Posterior cingulate gyrus (tissue), 11 donors: ENCODE data around the gene BCAN.

Experiments
- DNase-seq, 10 donors: peaks; one replicate each; pipeline versions ENCODE4 v3.0.0 to v3.0.0-alpha.2; 2020 to 2021; ENCODE audit warnings: mixed read lengths in 3 of 10
- intact Hi-C: fragments of 100-400 bp; cut with DNase I; formaldehyde crosslinking; loops from one replicate; pipeline ENCODE4 v1.15.1; 2023

Gene BCAN

GRCh38 chr1:156671804-156672203, 29.9 kb downstream of the BCAN start:
- DNase-seq = no peak
- intact Hi-C loops = no loop called here

DNA sequence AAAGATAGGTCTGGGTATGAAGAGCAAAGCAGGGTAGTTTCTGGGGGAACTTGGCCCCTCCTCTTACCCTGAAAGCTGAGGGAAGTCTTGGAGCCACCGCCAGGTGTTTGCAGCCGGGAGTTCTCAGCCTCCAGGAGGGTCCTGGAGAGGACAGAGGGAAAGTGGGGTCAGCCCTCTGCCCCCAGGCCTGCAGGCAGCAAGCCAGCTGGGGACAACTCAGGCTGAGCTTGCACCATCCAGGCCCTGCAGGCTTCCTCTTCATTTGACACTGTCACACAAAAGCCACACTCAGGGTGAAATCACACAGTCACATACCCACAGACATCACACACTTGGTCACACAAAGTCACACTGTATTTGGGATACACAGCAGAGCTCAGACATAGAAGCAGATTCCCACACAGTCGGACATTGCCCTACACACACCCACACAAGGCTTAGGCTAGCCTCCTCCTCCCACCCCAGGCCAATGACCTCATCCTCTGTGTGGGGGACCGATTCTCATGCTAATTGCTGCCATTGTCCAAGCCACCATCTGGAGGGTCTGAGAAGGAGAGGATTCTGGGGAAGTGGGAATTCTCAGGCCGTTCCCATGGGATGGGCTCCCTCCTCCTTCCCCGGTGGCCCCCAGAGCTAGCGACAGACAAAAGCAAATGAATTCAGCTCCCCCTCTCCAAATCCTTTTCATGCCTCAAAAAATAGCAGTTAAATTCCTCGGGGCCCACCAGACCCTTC, 31.6 kb downstream of the BCAN start:
- intact Hi-C loops = no loop called here
- peak in 2 of 10 donors; percentile 46 to 49 for DNase-seq

- no peak for DNase-seq
- intact Hi-C loops = loop anchor here (5.0 kb wide), 1 partner anchor 48 kb away; no protein-coding TSS in a partner anchor
Measured at GRCh38 chr1:156675210-156676113, 33.5 kb downstream of the BCAN start.

DNA sequence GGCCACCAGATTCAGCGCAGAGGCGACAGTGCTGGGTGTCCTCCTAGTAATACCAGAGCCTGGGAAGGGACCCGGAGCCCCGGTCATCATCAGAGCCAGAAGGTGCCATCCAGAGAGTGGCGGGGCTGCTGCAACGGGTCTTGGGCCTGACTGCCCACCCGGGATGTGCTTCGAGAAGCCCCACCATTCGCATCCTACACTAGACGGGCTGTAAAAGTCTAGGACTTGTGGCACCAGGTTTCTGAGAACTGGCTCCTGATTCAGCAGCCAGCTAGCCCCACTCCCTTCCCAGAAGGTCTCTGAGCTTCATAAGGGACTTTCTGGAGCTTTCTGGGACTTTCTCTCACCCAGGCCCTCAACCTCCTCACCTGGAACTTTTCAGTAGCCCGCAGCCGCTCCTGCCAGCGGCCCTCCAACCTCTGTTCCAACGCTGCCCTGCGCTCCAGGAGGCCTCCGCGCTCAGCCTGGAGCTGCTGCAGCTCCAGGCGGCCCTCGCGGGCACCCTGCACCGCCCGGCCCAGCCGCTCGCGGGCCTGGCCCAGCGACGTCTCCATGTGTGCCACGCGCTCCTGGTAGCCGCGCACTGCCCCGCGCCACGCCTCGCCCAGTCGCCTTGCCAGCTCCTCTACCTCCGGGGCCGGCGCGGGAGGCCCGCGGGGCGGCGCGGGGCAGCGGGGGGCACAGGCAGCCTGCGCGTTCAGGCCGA, 34.4 kb downstream of the BCAN start:
- DNase-seq = no peak
- intact Hi-C loops = loop anchor here (5.0 kb wide), 1 partner anchor 49 kb away; no protein-coding TSS in a partner anchor

DNA sequence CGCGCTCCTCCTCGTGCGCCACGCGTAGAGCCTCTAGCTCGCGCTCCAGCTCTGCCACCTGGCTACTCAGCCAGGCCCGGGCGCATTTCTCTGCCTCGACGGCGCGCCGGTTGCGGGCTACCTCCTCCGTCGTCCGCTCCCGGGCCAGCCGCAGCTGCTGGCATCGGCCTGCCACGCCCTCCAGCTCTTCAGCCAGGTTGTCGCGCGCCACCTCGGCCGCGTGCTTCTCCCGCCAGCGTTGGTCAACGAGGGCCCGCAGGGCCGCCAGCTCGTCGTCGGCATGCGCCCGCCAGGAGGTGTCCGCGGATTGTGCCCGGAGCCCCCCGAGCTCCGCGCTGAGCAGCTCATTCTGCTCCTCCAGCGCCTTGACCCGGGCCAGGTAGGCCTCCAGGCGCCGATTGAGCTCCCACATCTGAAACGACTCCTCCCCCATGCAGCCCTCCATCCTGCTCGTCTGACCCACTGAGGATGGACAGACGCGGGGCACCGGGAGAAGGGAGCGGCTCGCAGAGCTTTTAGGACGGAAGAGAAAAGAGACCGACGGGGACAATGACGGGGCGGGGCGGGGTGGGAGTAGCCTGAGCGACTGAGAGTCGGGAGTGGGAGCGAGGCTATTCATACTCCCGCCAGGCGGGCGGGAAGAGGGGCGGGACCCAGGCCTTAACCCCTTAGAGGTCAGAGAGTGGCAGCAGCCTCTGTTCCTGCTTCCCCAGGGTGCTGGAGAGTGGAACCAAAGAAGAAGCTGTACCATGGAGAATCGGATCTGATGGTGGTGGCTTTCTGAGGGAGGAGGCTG, 35.1 kb downstream of the BCAN start, which contains the start of gene NES:
Gene NES, minus strand, starts transcription at position 588 of the 796 bp plus-strand sequence. Its CDS starts 143 bp downstream, at position 445.
- intact Hi-C loops = loop anchor here (5.0 kb wide), 1 partner anchor 50 kb away; no protein-coding TSS in a partner anchor
- peak in 6 of 10 donors; percentile 41 to 92 (median 56) for DNase-seq

GRCh38 chr1:156677616-156678596, 36.0 kb downstream of the BCAN start:
- intact Hi-C loops = loop anchor here (1.0 to 5.0 kb wide), 2 partner anchors 18 to 51 kb away; no protein-coding TSS in a partner anchor
- peak in 9 of 10 donors; percentile 45 to 97 (median 74) for DNase-seq

DNA sequence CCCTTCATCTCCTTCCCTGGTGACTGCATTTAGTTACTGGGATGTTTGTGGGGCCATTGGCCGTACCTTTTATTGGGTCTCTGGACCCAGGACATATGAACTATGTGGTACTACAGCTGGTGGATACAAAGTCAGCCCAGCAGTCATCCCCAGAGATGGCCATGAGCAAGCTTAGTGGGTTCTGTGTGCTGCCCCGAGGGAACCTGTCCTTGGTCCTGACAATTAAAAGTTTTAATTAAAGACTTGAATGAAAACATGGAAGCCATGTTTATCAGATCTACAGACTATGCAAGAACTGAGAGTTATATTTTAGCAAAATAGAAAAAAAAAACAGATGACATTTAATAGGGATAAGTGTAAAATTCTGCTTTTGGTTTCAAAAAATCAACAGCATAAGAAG, 38.1 kb downstream of the BCAN start:
- no peak for DNase-seq
- intact Hi-C loops = no loop called here

DNA sequence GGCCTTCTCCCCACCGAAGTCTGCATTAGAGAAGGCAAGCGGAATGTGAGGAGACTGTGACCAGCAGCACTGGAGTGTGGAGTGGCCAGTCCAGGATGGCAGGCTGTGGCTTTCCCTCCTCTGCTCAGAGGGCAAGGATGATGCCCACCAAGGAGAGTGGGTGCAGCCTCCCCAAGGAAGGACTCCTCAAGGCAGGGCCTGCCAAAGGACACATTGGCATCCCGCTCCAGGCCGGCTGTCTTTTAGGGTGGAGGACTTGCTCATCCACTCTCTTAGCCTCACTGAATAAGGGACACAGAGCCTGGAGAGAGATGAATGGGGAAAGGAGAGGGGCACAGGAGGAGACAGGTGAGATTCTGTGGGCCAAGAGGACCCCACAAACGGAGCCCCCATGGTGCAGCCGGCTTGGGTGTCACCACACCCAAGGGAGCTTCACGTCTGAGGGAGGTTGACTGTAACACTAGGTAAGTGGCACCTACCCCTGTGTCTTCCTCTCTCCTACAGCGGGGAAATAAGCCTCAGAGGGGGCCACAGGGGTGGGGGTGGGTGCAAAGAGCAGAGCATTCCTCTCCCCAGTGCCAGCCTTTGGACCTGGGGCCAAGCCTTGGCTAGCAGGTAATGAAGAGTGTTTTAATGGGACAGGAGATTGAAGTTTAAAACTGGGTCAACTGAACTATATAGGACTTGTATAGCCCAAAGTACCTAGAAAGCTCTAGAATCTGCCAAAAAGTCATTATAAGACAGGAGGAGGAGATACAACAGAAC, 39.5 kb downstream of the BCAN start:
- no peak for DNase-seq
- intact Hi-C loops = no loop called here

GRCh38 chr1:156682166-156682890, 40.4 kb downstream of the BCAN start:
- intact Hi-C loops = no loop called here

DNA sequence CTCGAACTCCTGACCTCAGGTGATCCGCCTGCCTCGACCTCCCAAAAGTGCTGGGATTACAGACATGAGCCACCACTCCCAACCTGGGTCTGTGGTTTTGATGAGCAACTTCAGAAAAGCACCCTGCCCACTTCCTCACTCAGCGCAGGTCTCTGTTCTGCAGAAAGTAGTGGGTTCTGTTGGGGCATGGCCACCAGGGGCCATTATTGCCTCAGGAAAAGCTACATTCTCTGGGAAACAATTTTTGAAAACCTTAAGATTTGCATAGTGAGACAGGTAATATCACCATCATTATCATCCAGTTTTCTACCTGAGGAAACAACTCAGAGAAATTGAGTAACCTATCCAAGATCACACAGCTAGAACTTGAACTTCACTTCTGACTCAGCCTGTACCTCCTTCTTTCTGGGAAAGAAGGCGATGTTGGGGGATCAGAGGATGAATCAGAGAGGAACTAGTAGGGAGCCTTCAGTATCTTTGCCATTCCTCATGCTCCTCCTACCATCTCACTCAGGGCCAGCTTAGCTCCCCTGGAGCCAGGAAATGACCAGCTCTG, 42.4 kb downstream of the BCAN start:
- intact Hi-C loops = no loop called here
- no peak for DNase-seq

More at GRCh38 chr1:156682166-156682890, 40.4 kb downstream of the BCAN start:
- no peak for DNase-seq

- intact Hi-C loops = loop anchor here (1.0 kb wide), 1 partner anchor 37 kb away; no protein-coding TSS in a partner anchor
- DNase-seq = peak; percentile 41 to 95 (median 74)
Measured at GRCh38 chr1:156689035-156689952, 47.4 kb downstream of the BCAN start.

DNA sequence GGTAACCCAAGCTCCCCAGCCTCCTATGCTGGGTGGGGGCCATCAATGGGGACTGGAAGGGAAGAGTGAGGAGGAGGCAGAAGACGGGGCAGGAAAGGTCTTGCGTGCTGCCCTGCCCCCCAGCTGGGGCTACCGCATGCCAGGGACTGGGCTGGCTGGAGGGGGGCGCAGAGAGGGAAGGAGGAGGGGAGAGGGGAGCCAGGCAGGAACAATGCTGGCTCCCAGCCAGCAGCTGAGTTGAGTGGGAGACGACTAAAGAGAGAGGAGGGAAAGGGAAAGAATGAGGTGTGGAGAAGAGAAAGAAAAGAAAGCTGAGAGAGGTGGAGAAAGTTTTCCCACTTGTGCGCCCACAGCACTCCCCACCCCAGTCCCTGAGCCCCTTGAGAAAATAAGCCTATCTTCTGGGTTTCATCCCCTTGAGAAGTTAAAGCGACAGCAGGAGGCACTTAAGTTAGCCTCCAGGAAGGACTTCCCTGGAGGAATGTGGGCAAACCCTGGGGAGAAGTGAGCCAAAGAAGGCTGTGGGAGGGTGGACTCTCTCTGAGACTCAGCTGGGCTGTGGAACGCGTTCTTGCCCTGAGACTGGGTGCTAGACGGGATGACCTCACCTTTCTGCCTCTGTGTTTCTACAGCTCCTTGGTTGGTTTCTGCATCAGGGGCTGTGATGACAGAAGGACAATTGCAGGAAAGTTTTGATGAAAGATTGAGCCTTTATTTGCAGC, 48.2 kb downstream of the BCAN start:
- intact Hi-C loops = loop anchor here (1.0 kb wide), 1 partner anchor 36 kb away; no protein-coding TSS in a partner anchor
- no peak for DNase-seq

GRCh38 chr1:156690675-156691036, 48.7 kb downstream of the BCAN start:
- intact Hi-C loops = no loop called here
- no peak for DNase-seq

DNA sequence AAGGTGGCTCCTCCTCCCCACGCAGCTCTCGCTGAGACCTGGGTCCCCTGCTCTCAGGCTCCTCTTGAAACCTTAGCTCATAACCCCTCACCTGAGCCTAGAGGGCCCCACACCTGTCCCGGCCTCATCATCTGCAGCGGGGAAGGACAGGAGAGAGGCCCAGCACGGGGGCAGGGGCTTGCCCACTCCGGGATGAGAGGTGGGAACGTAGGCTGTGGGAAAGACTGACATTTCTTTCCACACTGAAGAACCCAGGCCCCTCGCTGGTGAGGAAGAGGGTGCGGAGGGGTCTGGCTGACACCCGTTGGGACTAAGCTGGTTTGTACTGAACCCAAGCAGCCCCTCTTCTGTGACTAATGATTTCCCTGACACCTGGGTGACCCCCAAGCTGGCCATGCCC, 49.3 kb downstream of the BCAN start:
- intact Hi-C loops = no loop called here
- DNase-seq = no peak
